SU-DHL-6 (cell line): ENCODE data around the gene SEMA3D.

Experiments used
- CTCF ChIP-seq: fragments of 200-600 bp; sonication (generic); IDR thresholded peaks from one replicate; pipeline ENCODE4 v1.5.1; 2017; ENCODE audit warnings: antibody characterized with exemption, mild to moderate bottlenecking, low read length, moderate library complexity; ENCODE audit not compliant: insufficient read depth, poor library complexity, severe bottlenecking
- EZH2phosphoT487 ChIP-seq: fragments of 200-600 bp; sonication (generic), shearing (Covaris generic); conservative IDR thresholded peaks from 2 replicates; pipeline ENCODE4 v1.6.1; 2018; ENCODE audit warnings: mild to moderate bottlenecking, antibody characterized with exemption, low read length, moderate library complexity, mixed read lengths

DNA sequence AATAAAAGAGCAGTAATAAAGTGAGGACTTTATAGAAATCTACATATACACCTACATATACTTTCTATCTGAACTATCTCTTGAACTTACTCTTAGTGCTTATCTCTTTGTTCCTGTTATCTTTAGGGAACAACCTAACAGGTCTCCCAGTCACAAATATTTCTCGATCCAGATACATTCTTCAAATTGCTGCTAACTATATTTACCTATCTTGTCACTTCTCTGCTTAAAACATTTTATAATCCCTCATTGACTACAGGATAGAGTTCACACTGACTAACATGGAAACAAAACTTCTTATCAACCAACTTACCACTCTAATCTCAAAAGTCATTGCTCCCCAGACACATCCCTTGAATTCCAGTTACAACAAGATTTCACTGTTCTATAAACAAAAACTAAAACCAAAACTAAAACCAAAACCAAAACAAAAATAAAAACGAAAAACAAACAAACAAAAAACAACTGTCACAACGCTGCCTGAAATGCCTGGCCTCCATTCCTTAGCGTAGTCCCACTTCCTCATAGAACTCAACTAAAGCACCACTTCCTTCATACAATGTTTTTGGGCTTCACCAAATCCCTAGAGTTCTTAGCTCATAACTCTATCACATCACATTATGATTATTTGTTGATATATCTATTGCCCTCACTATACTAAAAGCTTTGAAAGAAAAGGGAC lies 134.7 kb downstream of the SEMA3D start:
- no peak for TF ChIP-seq CTCF
- TF ChIP-seq EZH2phosphoT487, result no peak
